Measurements from ENCODE around the gene PDE6A. TPM values are rescaled to one million over a fixed set of nuclear protein-coding genes. Genes with fewer than 3 reads are reported as not detected.

The PDE6A gene
- total RNA-seq, 1 experiment from 2014 or later: not detected

DNA sequence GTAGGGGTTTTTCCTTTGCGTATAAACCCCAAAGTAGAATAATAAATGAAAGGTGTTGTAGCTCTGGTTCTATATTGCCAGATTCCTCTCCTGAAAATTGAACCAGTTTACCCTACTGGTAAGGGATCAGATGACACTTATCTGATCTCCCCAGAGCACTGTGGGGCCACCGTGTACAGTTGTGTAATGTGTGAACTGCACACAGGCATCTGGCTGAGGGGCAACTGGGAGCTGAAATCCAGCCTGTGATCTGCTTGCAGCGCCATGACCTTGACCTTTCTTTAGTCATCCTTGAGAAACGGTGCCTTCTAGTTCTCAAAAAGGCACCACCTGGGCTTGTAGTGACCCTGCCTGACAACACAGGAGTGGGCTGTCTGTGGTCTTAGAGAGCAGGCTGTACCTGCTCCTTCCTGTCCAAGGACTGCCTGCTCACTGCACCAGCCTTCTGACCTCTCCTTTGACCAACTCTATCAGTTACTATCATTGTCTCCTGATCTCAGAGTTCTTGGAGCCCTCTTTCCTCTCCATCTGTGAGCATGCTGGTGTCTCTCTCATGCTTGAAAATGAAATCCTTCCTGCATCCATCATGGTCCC is 40.2 kb downstream of the PDE6A start:
- Histone ChIP-seq H4K91ac (ENCODE audit: insufficient read length, low read depth, low read length) (no peak overlapping the region), H3K18ac (ENCODE audit: insufficient read length, low read depth, low read length) (no peak overlapping the region), H3K23me2 (ENCODE audit: insufficient read length, low read depth, low read length, poor library complexity, severe bottlenecking) (no peaks in the 10 kb centered on the region), H3K4me2 (ENCODE audit: insufficient read depth, insufficient read length, low read length) (no peak overlapping the region), H3K23ac (ENCODE audit: insufficient read length, low read depth, low read length) (no peak overlapping the region), H2BK120ac (ENCODE audit: low read depth, low read length, poor library complexity, severe bottlenecking) (no peak overlapping the region), H4K20me1 (ENCODE audit: control insufficient read depth, insufficient read depth, insufficient read length) (no peaks in the 10 kb centered on the region), H4K8ac (replicated peaks; ENCODE audit: insufficient read length, low read depth, low read length) (no peak overlapping the region), H2BK15ac (ENCODE audit: low read depth, low read length) (no peak overlapping the region), H3K9me3 (ENCODE audit: control insufficient read depth, low read depth, low read length) (no peaks in the 10 kb centered on the region), H3K4me1 (ENCODE audit: insufficient read depth, low read length) (no peaks in the 10 kb centered on the region; the same call in 1 of the 2 replicates), H3K79me2 (ENCODE audit: insufficient read depth, low read length) (no peaks in the 10 kb centered on the region), H3K14ac (ENCODE audit: insufficient read depth, low read length) (no peak overlapping the region), H3K4ac (ENCODE audit: low read depth, low read length) (no peak overlapping the region), H3K56ac (ENCODE audit: insufficient read length, low read depth, low read length) (no peak overlapping the region), H2AK5ac (ENCODE audit: insufficient read length, low read length) (no peak overlapping the region), H4K5ac (ENCODE audit: insufficient read length, low read depth, low read length) (no peak overlapping the region), H3K27me3 (ENCODE audit: insufficient read depth, low read length) (no peaks in the 10 kb centered on the region), H2BK5ac (ENCODE audit: insufficient read length, low read length) (no peak overlapping the region), H2AFZ (ENCODE audit: low read length) (no peak overlapping the region), H2BK20ac (ENCODE audit: low read depth, low read length, poor library complexity, severe bottlenecking) (no peak overlapping the region), H3T11ph (ENCODE audit: low read length) (no peak overlapping the region), H2BK12ac (ENCODE audit: insufficient read length, low read depth, low read length) (no peak overlapping the region), H3K79me1 (ENCODE audit: insufficient read depth, low read depth, low read length, poor library complexity, severe bottlenecking) (no peaks in the 10 kb centered on the region), H3K27ac (ENCODE audit: insufficient read length, low read depth, low read length) (no peak overlapping the region), H3K9ac (ENCODE audit: extremely low read depth, insufficient read length, low read length) (no peak overlapping the region)
- peaks cover 6% of the 10 kb centered on the region; the same call in 1 of the 2 replicates for H3K27me3 Mint-ChIP-seq (ENCODE audit: low read depth)
- DNase-seq: no peak
- no peaks in the 10 kb centered on the region for H3K4me1 Mint-ChIP-seq
- H3K27ac Mint-ChIP-seq: no peak overlapping the region
- no peaks in the 10 kb centered on the region for H3K36me3 Mint-ChIP-seq (ENCODE audit: insufficient read depth in 1 of 3, low read depth in 3 of 3)
- TF ChIP-seq, protein P1, sequence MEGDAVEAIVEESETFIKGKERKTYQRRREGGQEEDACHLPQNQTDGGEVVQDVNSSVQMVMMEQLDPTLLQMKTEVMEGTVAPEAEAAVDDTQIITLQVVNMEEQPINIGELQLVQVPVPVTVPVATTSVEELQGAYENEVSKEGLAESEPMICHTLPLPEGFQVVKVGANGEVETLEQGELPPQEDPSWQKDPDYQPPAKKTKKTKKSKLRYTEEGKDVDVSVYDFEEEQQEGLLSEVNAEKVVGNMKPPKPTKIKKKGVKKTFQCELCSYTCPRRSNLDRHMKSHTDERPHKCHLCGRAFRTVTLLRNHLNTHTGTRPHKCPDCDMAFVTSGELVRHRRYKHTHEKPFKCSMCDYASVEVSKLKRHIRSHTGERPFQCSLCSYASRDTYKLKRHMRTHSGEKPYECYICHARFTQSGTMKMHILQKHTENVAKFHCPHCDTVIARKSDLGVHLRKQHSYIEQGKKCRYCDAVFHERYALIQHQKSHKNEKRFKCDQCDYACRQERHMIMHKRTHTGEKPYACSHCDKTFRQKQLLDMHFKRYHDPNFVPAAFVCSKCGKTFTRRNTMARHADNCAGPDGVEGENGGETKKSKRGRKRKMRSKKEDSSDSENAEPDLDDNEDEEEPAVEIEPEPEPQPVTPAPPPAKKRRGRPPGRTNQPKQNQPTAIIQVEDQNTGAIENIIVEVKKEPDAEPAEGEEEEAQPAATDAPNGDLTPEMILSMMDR (conservative IDR thresholded peaks at IDR 0.05): 0 out of 3 replicates have a peak, but pooled peaks have one; percentile 11
- no peak overlapping the region for H3K4me3 Mint-ChIP-seq
- WGBS (ENCODE audit: extremely low coverage, insufficient read length, low lambda C conversion rate): no CpG with 5 or more reads among the region's 4 CpGs
- H3K9me3 Mint-ChIP-seq: no peaks in the 10 kb centered on the region
